Hepatocyte (in vitro differentiated cells): Measurements from ENCODE around the gene UBE2I.

ENCODE experiments used
- EZH2phosphoT487 ChIP-seq: fragments of 200-600 bp; sonication (generic); IDR thresholded peaks from one replicate; pipeline ENCODE4 v1.6.1; 2018; ENCODE audit warnings: antibody characterized with exemption, mild to moderate bottlenecking, low read depth, moderate library complexity; ENCODE audit not compliant: unreplicated experiment, severe bottlenecking
- TF ChIP-seq, protein P1 (sequence below): fragments of 200-600 bp; sonication (generic); IDR thresholded peaks from 2 replicates; pipeline ENCODE4 v1.5.1; 2016; ENCODE audit warnings: antibody characterized with exemption, mild to moderate bottlenecking; ENCODE audit not compliant: poor library complexity

DNA sequence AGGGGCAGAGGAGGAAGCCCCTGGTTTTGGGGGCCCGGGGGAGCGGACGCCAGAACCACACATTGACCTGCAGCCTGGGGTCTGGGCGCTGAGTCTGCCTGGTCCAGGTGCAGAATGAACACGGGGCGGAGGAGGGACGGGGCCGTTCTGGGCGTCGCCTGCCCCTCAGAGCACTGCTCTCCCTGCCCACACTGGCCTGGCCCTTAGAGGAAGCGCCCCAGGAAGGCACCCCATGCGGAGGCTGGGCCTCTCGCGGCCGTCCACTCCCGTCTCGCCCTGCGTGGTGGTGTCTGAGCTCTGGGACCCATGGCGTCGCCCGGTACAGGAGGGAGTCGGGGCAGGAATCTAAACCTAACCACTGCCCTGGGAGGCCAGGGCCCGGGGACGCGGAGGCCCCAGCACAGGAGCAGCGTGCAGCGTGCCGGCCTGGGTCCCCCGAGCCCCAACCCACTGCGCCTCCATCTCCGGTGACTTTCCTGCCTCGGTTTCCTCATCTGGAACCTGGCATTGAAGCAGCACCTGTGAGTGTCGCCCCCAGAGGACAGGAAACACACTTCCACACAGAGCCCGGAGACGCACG is 49.2 kb upstream of the UBE2I start:
- TF ChIP-seq, protein P1, sequence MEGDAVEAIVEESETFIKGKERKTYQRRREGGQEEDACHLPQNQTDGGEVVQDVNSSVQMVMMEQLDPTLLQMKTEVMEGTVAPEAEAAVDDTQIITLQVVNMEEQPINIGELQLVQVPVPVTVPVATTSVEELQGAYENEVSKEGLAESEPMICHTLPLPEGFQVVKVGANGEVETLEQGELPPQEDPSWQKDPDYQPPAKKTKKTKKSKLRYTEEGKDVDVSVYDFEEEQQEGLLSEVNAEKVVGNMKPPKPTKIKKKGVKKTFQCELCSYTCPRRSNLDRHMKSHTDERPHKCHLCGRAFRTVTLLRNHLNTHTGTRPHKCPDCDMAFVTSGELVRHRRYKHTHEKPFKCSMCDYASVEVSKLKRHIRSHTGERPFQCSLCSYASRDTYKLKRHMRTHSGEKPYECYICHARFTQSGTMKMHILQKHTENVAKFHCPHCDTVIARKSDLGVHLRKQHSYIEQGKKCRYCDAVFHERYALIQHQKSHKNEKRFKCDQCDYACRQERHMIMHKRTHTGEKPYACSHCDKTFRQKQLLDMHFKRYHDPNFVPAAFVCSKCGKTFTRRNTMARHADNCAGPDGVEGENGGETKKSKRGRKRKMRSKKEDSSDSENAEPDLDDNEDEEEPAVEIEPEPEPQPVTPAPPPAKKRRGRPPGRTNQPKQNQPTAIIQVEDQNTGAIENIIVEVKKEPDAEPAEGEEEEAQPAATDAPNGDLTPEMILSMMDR, result no peak
- TF ChIP-seq EZH2phosphoT487, result no peak
